GM12878 (cell line): ENCODE results near the gene KNTC1. TPM values are rescaled to one million over a fixed set of nuclear protein-coding genes. Genes with fewer than 3 reads are reported as not detected.
"Not testable (repeated sequence)": the region's sequence is repeated elsewhere in the genome, so short reads cannot be mapped to it uniquely, and the experiment has no call there.

Experiments
- ATAC-seq: fragments of 200-7000 bp; cut with Tn5 transposase; 3 replicates; pipeline ENCODE4 v1.9.1; 2020; ENCODE audit warnings: mild to moderate bottlenecking, moderate library complexity
- BruUV-seq: library from RNA; stranded (reverse); fragments of 400-500 nt; replicated peaks from 2 replicates; lab custom pipeline; 2021; lab: Mats Ljungman, UMichigan
- CTCF ChIA-PET: fragments of 300-600 bp; sonication (Branson Sonifier 250); formaldehyde crosslinking; extraction: SDS; loops from one replicate; lab custom pipeline; 2021; ENCODE audit warnings: inconsistent platforms; lab: Yijun Ruan, JAX
- POLR2A ChIA-PET: fragments of 350-600 bp; formaldehyde crosslinking; extraction: SDS; loops from one replicate; lab custom pipeline; 2021; ENCODE audit warnings: inconsistent platforms; lab: Charles Lee
- RAD21 ChIA-PET: fragments of 300-600 bp; sonication (Branson Sonifier 250); formaldehyde crosslinking; loops from one replicate; lab custom pipeline; 2023; ENCODE audit warnings: antibody characterized with exemption; ENCODE audit not compliant: unreplicated experiment; lab: Charles Lee
- SMC1A ChIA-PET: fragments of 300-600 bp; sonication (Branson Sonifier 250); formaldehyde crosslinking; loops from one replicate; lab custom pipeline; 2023; ENCODE audit not compliant: unreplicated experiment, uncharacterized antibody; lab: Charles Lee
- DNase-seq: peaks from one replicate; pipeline ENCODE4 v3.0.0-alpha.2; 2011; ENCODE audit warnings: low read depth, low spot score
- FAIRE-seq: peaks from 3 replicates; lab custom pipeline; 2011; peaks lifted over from hg19 to GRCh38; lab: Jason Lieb, UNC
- H2AFZ ChIP-seq: 2 replicates; pipeline ENCODE4 v1.6.0; 2011; ENCODE audit warnings: low read depth, low read length, control low read depth; ENCODE audit not compliant: control insufficient read depth
- H3K27ac ChIP-seq: 2 replicates; pipeline ENCODE4 v1.5.1; 2011; ENCODE audit warnings: control low read depth; ENCODE audit not compliant: control insufficient read depth, insufficient read depth
- H3K27me3 ChIP-seq, 2 experiments: replicated peaks in 1 of 2; 2 replicates each; pipeline versions ENCODE4 v1.6.0 to v1.6.1; 2011; ENCODE audit warnings: low read length in 1 of 2; ENCODE audit not compliant: control insufficient read depth in 2 of 2, insufficient read depth in 2 of 2
- H3K36me3 ChIP-seq, 2 experiments: 2 replicates each; pipeline ENCODE4 v1.5.1; 2011; ENCODE audit warnings: low read length in 1 of 2; ENCODE audit not compliant: control insufficient read depth in 2 of 2, insufficient read depth in 2 of 2
- H3K4me1 ChIP-seq: 2 replicates; pipeline ENCODE4 v1.6.1; 2011; ENCODE audit warnings: mild to moderate bottlenecking, low read length, moderate library complexity, mixed read lengths; ENCODE audit not compliant: control insufficient read depth, insufficient read depth
- H3K4me2 ChIP-seq: 2 replicates; pipeline ENCODE4 v1.6.0; 2011; ENCODE audit warnings: control low read depth; ENCODE audit not compliant: control insufficient read depth, insufficient read depth
- H3K4me3 ChIP-seq: fragments of 200-600 bp; sonication (generic); 2 replicates; pipeline ENCODE4 v1.5.1; 2016
- H3K79me2 ChIP-seq: 2 replicates; pipeline ENCODE4 v1.6.0; 2011; ENCODE audit warnings: low read length; ENCODE audit not compliant: control insufficient read depth, insufficient read depth
- H3K9ac ChIP-seq: 2 replicates; pipeline ENCODE4 v1.8.0; 2011; ENCODE audit warnings: low read length, control low read depth, mixed read lengths; ENCODE audit not compliant: control insufficient read depth, insufficient read depth
- H3K9me3 ChIP-seq: replicated peaks from 3 replicates; pipeline ENCODE4 v1.5.1; 2011; ENCODE audit warnings: mild to moderate bottlenecking, low read length; ENCODE audit not compliant: control insufficient read depth, insufficient read depth
- H4K20me1 ChIP-seq: 2 replicates; pipeline ENCODE4 v1.6.0; 2011; ENCODE audit not compliant: control insufficient read depth, insufficient read depth
- CBX3 ChIP-seq: fragments of 200-600 bp; sonication (generic); IDR thresholded peaks from 2 replicates; pipeline ENCODE4 v1.6.1; 2016; ENCODE audit warnings: low read depth, borderline replicate concordance
- NFXL1 ChIP-seq: fragments of 450-650 bp; IDR thresholded peaks from 2 replicates; pipeline ENCODE4 v1.6.1; 2017; ENCODE audit warnings: antibody characterized with exemption, mild to moderate bottlenecking, borderline replicate concordance
- TCF3 ChIP-seq: IDR thresholded peaks from 2 replicates; pipeline ENCODE4 v1.6.1; 2012; ENCODE audit warnings: low read depth, mild to moderate bottlenecking, low read length, borderline replicate concordance; ENCODE audit not compliant: insufficient read depth
- WGBS: methylation state at CpG from one replicate; pipeline ENCODE4 v1.1.6; 2016; ENCODE audit warnings: low lambda C conversion rate; ENCODE audit not compliant: insufficient replicate concordance, insufficient coverage; ENCODE audit errors: missing lambda C conversion rate; 5-methylcytosine and 5-hydroxymethylcytosine counted together
- in situ Hi-C: fragments of 300-500 bp; cut with MboI; formaldehyde crosslinking; loops from 9 replicates; pipeline ENCODE4 v1.14.3; 2018; ENCODE audit warnings: mixed read lengths
- intact Hi-C: fragments of 100-400 bp; cut with micrococcal nuclease; formaldehyde crosslinking; loops from one replicate; pipeline ENCODE4 v1.14.2; 2022; ENCODE audit not compliant: unreplicated experiment
- polyA plus RNA-seq, 11 experiments: library from polyadenylated mRNA; depleted of rRNA in 4 of 11; unstranded in 6 of 11; stranded (reverse) in 5 of 11; fragments of >200 nt; fragmentation: Nextera tagmentation in 4 of 11; fragmentation: Illumina TruSeq in 1 of 11; extraction: Ambion mirVana in 4 of 11; extraction: Trizol in 1 of 11; gene quantifications; 1 replicate in 1 of 11; 2 replicates in 10 of 11; pipeline versions ENCODE4 v1.2.1 to v1.2.3, GENCODE V29; 2011 to 2016; ENCODE audit warnings: inconsistent platforms in 2 of 11, missing spikeins in 2 of 11, low read depth in 1 of 11
- total RNA-seq, 4 experiments: library from RNA; depleted of rRNA in 3 of 4; stranded (reverse); fragments of >200 nt in 3 of 4; fragmentation: Illumina TruSeq in 1 of 4; extraction: Trizol in 1 of 4; gene quantifications; 2 replicates each; pipeline versions ENCODE4 v1.2.1 to v1.2.3, GENCODE V29; 2013 to 2021
- TF ChIP-seq, protein P1 (sequence below): fragments of 450-650 bp; IDR thresholded peaks from 2 replicates; pipeline ENCODE4 v1.6.1; 2017; ENCODE audit warnings: mild to moderate bottlenecking, moderate library complexity

KNTC1 gene
- total and polyA plus RNA-seq, 10 of the 15 experiments (the other 5 are each of a cell fraction or from before 2014, with no cell fraction given), result 37.2 to 118 (median 76.3) TPM

DNA sequence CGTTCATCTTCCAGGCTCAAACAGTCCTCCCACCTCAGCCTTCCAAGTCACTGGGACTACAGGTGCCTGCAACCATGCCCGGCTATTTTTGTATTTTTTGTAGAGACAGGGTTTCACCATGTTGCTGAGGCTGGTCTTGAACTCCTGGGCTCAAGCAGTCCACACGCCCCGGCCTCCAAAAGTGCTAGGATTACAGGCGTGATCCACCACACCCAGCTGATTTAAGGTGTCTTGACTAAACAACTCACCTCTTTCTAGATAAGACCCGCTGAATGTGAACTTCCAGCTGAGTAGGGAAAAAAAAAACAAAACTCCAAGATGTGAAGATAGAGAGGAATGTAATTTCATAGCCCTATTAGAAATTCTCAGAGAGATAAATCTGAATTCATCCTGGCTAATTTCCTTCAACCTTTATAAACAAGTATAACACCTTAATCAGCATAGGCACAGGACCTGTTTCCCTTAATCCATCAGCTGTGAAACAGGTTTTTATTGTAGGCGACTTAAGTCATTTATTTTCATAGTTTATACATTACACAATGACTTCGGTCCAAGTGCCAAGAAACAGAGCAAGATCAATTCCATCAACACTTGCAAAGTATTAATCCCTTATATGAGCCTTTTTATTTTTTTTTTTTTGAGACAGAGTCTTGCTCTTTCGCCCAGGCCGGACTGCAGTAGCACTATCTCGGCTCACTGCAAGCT lies 124.6 kb downstream of the KNTC1 start (continued):
- TF ChIP-seq, protein P1, sequence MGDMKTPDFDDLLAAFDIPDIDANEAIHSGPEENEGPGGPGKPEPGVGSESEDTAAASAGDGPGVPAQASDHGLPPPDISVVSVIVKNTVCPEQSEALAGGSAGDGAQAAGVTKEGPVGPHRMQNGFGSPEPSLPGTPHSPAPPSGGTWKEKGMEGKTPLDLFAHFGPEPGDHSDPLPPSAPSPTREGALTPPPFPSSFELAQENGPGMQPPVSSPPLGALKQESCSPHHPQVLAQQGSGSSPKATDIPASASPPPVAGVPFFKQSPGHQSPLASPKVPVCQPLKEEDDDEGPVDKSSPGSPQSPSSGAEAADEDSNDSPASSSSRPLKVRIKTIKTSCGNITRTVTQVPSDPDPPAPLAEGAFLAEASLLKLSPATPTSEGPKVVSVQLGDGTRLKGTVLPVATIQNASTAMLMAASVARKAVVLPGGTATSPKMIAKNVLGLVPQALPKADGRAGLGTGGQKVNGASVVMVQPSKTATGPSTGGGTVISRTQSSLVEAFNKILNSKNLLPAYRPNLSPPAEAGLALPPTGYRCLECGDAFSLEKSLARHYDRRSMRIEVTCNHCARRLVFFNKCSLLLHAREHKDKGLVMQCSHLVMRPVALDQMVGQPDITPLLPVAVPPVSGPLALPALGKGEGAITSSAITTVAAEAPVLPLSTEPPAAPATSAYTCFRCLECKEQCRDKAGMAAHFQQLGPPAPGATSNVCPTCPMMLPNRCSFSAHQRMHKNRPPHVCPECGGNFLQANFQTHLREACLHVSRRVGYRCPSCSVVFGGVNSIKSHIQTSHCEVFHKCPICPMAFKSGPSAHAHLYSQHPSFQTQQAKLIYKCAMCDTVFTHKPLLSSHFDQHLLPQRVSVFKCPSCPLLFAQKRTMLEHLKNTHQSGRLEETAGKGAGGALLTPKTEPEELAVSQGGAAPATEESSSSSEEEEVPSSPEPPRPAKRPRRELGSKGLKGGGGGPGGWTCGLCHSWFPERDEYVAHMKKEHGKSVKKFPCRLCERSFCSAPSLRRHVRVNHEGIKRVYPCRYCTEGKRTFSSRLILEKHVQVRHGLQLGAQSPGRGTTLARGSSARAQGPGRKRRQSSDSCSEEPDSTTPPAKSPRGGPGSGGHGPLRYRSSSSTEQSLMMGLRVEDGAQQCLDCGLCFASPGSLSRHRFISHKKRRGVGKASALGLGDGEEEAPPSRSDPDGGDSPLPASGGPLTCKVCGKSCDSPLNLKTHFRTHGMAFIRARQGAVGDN, result no peak
- TF ChIP-seq NFXL1 (no peak), TCF3 (no peak), CBX3 (no peak)

DNA sequence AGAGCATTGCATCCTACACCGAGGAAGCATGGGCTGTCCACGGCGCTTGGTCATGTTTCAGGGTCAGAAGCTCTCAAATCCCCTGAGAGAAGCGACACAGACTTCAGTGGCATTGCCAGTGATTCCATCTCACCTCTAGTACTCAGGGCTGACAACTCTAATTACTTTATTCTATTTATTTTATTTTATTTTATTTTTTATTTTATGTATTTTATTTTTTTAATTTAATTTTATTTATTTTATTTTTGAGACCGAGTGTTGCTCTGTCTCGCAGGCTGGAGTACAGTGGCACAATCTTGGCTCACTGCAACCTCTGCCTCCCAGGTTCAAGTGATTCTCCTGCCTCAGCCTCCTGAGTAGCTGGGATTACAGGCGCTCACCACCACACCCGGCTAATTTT lies 126.2 kb downstream of the KNTC1 start:
- ATAC-seq, SMC1A ChIA-PET, H3K9ac ChIP-seq, H3K79me2 ChIP-seq, H3K4me1 ChIP-seq, DNase-seq, H3K36me3 ChIP-seq, H3K27ac ChIP-seq, H3K9me3 ChIP-seq, CTCF ChIA-PET, intact Hi-C loops, H2AFZ ChIP-seq, H4K20me1 ChIP-seq, RAD21 ChIA-PET, FAIRE-seq, H3K4me3 ChIP-seq, H3K4me2 ChIP-seq, in situ Hi-C loops, POLR2A ChIA-PET, BruUV-seq, H3K27me3 ChIP-seq: not testable (repeated sequence)
- WGBS, result 97% methylated on average over 8 of the region's 8 CpGs
